ENCODE data around the gene RIMS1. TPM values are rescaled to one million over a fixed set of nuclear protein-coding genes. Genes with fewer than 3 reads are reported as not detected.

The RIMS1 gene
- total and polyA plus RNA-seq, 2 donors (not counting 1 experiment from before 2014, with no cell fraction given), result not detected

DNA sequence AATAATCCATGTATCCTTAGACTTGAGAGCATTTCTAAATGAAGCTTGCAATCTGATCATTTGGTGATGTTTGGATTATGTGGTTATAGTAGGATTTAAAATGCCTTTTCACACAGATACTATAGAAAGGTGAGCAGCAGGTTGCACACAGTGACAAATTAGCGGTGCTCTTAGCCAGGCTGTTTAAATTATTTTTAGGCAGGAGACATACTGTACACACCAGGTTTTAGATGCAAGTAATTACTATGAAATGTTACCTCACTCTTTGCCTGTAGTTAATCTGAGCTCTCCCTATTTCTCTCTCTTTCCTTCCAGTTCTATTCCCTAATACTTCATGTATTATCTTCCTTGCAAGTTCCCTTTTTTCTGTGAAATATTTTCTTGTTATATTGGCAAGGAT is 191.7 kb downstream of the RIMS1 start:
- no CpG with 5 or more reads among the region's 1 CpG for WGBS (ENCODE audit: insufficient coverage)
- Histone ChIP-seq H3K79me2 (ENCODE audit: control insufficient read depth, insufficient read depth, low read length) (no peaks in the 10 kb centered on the region), H3K4me3 (ENCODE audit: control extremely low read depth in 1 of 5, extremely low read depth in 1 of 5, insufficient read depth in 1 of 5, low read depth in 2 of 5, low read length in 4 of 5) (no peak overlapping the region), H3K27me3 (replicated peaks in 1 of 4; ENCODE audit: control extremely low read depth in 1 of 4, control insufficient read depth in 3 of 4, insufficient read depth in 4 of 4, low read length in 3 of 4) (peaks cover 0 to 3% (median 0%) of the 10 kb centered on the region in 4 experiments), H3K4me2 (replicated peaks; ENCODE audit: low read depth, low read length, poor library complexity, severe bottlenecking) (no peak overlapping the region), H3K4me1 (ENCODE audit: control insufficient read depth in 2 of 2, insufficient read depth in 2 of 2, low read length in 2 of 2) (no peaks in the 10 kb centered on the region), H3K9ac (ENCODE audit: low read length) (no peak overlapping the region), H4K20me1 (ENCODE audit: control insufficient read depth, insufficient read depth, low read length, poor library complexity, severe bottlenecking) (no peaks in the 10 kb centered on the region), H3K9me3 (ENCODE audit: control extremely low read depth in 1 of 3, control insufficient read depth in 2 of 3, insufficient read depth in 1 of 3, low read length in 2 of 3) (no peaks in the 10 kb centered on the region), H3K27ac (ENCODE audit: low read length in 2 of 2) (no peak overlapping the region), H2AFZ (ENCODE audit: insufficient read depth, low read depth, low read length, poor library complexity, severe bottlenecking) (no peak overlapping the region), H3K36me3 (replicated peaks in 1 of 2; ENCODE audit: control extremely low read depth in 1 of 2, control insufficient read depth in 1 of 2, extremely low read depth in 1 of 2, insufficient read depth in 2 of 2, low read length in 1 of 2) (no peaks in the 10 kb centered on the region)
- no peak overlapping the region for H3K4me3 Mint-ChIP-seq
- intact Hi-C loops (cut with micrococcal nuclease), result no loop called here
- H3K9me3 Mint-ChIP-seq (ENCODE audit: insufficient read depth), result no peaks in the 10 kb centered on the region
- ChIA-PET POLR2A (no interaction called here), CTCF (interaction anchor here (1.1 kb wide), 1 partner anchor 8 kb away, joined by 3 read pairs; no protein-coding TSS in a partner anchor)
- no peak overlapping the region for H3K27ac Mint-ChIP-seq
- peaks cover 12% of the 10 kb centered on the region for H3K27me3 Mint-ChIP-seq
- TF ChIP-seq, protein P1, sequence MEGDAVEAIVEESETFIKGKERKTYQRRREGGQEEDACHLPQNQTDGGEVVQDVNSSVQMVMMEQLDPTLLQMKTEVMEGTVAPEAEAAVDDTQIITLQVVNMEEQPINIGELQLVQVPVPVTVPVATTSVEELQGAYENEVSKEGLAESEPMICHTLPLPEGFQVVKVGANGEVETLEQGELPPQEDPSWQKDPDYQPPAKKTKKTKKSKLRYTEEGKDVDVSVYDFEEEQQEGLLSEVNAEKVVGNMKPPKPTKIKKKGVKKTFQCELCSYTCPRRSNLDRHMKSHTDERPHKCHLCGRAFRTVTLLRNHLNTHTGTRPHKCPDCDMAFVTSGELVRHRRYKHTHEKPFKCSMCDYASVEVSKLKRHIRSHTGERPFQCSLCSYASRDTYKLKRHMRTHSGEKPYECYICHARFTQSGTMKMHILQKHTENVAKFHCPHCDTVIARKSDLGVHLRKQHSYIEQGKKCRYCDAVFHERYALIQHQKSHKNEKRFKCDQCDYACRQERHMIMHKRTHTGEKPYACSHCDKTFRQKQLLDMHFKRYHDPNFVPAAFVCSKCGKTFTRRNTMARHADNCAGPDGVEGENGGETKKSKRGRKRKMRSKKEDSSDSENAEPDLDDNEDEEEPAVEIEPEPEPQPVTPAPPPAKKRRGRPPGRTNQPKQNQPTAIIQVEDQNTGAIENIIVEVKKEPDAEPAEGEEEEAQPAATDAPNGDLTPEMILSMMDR (IDR thresholded peaks at IDR 0.05), result no peak
- no peak for TF ChIP-seq EZH2 (IDR thresholded peaks at IDR 0.05; ENCODE audit: borderline replicate concordance, insufficient read depth, low read depth, low read length, poor library complexity, severe bottlenecking)
- DNase-seq (no peak), ATAC-seq (ENCODE audit: low read depth) (no peak)
- no peaks in the 10 kb centered on the region for H3K4me1 Mint-ChIP-seq

DNA sequence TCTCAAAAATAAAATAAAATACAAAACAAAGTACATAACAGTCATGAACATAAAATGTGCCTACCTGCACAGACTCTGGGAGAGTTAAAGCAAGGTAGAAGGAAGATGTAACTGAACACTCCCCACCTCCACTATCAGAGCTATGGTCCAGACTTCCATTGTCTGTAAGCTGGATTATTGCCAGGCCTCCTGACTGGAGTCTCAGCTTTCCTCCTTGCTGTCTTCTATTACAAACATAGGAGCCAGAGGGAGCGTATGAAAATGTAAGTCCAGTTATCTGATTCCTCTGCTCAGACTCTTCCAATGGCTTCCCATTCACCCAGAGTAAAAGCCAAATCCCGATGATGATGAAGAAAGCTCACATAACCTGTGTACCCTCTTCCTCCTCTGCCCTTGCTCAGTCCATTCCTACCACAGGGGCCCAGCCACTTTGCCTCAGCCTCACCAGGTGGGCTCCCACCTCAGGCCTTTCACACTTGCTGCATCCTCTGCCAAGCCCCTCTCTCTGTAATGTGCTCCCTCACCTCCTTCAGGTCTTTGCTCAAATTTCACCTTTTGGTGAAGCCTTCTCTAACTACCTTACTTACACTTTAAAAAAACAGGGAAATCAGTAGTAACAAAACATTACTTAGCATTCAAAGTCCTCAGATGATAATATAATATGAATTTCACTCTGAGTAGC is 194.1 kb downstream of the RIMS1 start:
- H4K20me1 ChIP-seq (ENCODE audit: control insufficient read depth, insufficient read depth, low read length, poor library complexity, severe bottlenecking), result no peaks in the 10 kb centered on the region
- H3K9me3 ChIP-seq (ENCODE audit: control extremely low read depth in 1 of 3, control insufficient read depth in 2 of 3, insufficient read depth in 1 of 3, low read length in 2 of 3), result no peaks in the 10 kb centered on the region
- H3K9me3 Mint-ChIP-seq (ENCODE audit: insufficient read depth), result no peaks in the 10 kb centered on the region
- ChIA-PET CTCF (no interaction called here), POLR2A (no interaction called here)
- peaks cover 15% of the 10 kb centered on the region for H3K27me3 Mint-ChIP-seq
- intact Hi-C loops (cut with micrococcal nuclease), result no loop called here
- H3K4me1 ChIP-seq (ENCODE audit: control insufficient read depth in 2 of 2, insufficient read depth in 2 of 2, low read length in 2 of 2), result no peaks in the 10 kb centered on the region
- DNase-seq (no peak), ATAC-seq (ENCODE audit: low read depth) (no peak)
- no peak overlapping the region for H3K4me3 Mint-ChIP-seq
- H3K4me1 Mint-ChIP-seq, result no peaks in the 10 kb centered on the region
- H3K4me2 ChIP-seq (replicated peaks; ENCODE audit: low read depth, low read length, poor library complexity, severe bottlenecking), result no peak overlapping the region
- H3K79me2 ChIP-seq (ENCODE audit: control insufficient read depth, insufficient read depth, low read length), result no peaks in the 10 kb centered on the region
- peaks cover 0 to 3% (median 0%) of the 10 kb centered on the region in 4 experiments for H3K27me3 ChIP-seq (replicated peaks in 1 of 4; ENCODE audit: control extremely low read depth in 1 of 4, control insufficient read depth in 3 of 4, insufficient read depth in 4 of 4, low read length in 3 of 4)
- H3K27ac Mint-ChIP-seq, result no peak overlapping the region
- H2AFZ ChIP-seq (ENCODE audit: insufficient read depth, low read depth, low read length, poor library complexity, severe bottlenecking), result no peak overlapping the region
- no peak overlapping the region for H3K4me3 ChIP-seq (ENCODE audit: control extremely low read depth in 1 of 5, extremely low read depth in 1 of 5, insufficient read depth in 1 of 5, low read depth in 2 of 5, low read length in 4 of 5)
- H3K36me3 ChIP-seq (replicated peaks in 1 of 2; ENCODE audit: control extremely low read depth in 1 of 2, control insufficient read depth in 1 of 2, extremely low read depth in 1 of 2, insufficient read depth in 2 of 2, low read length in 1 of 2), result no peaks in the 10 kb centered on the region
- TF ChIP-seq EZH2 (IDR thresholded peaks at IDR 0.05; ENCODE audit: borderline replicate concordance, insufficient read depth, low read depth, low read length, poor library complexity, severe bottlenecking), result no peak
- TF ChIP-seq, protein P1 (IDR thresholded peaks at IDR 0.05), result no peak
- WGBS (ENCODE audit: insufficient coverage), result 96% methylated on average over 2 of the region's 2 CpGs
- H3K9ac ChIP-seq (ENCODE audit: low read length), result no peak overlapping the region
- H3K27ac ChIP-seq (ENCODE audit: low read length in 2 of 2), result no peak overlapping the region

All from B cell (primary cell).